ENCODE data around the gene MCC. TPM values are rescaled to one million over a fixed set of nuclear protein-coding genes. Genes with fewer than 3 reads are reported as not detected.

Gene MCC
- total RNA-seq, 1 donor from 2014 or later = 26.9 TPM

- Histone ChIP-seq H3K4me2 (ENCODE audit: low read length) (no peak overlapping the region), H3K4me3 (ENCODE audit: insufficient read depth, low read depth, low read length) (no peak overlapping the region), H3K4me1 (ENCODE audit: insufficient read depth, low read length) (peaks cover 11% of the 10 kb centered on the region), H3K79me2 (ENCODE audit: insufficient read depth, low read length) (no peaks in the 10 kb centered on the region), H3K9ac (ENCODE audit: low read length) (no peak overlapping the region), H3K9me3 (ENCODE audit: insufficient read depth, low read depth, low read length) (no peaks in the 10 kb centered on the region), H3K36me3 (ENCODE audit: insufficient read depth, low read length) (no peaks in the 10 kb centered on the region), H3K27me3 (ENCODE audit: insufficient read depth, low read length) (no peaks in the 10 kb centered on the region), H4K20me1 (ENCODE audit: insufficient read depth, low read length) (no peaks in the 10 kb centered on the region), H3K27ac (ENCODE audit: low read depth, low read length) (no peak overlapping the region), H2AFZ (ENCODE audit: low read depth, low read length) (no peak overlapping the region)
- no peaks in the 10 kb centered on the region for H3K9me3 Mint-ChIP-seq (ENCODE audit: unreplicated experiment)
- H3K4me3 Mint-ChIP-seq (ENCODE audit: unreplicated experiment) = no peak overlapping the region
- peaks cover 24% of the 10 kb centered on the region for H3K4me1 Mint-ChIP-seq (ENCODE audit: low read depth, unreplicated experiment)
- no peak for FAIRE-seq
- peaks cover 4% of the 10 kb centered on the region for H3K36me3 Mint-ChIP-seq (ENCODE audit: low read depth, unreplicated experiment)
- TF ChIP-seq, protein P1, sequence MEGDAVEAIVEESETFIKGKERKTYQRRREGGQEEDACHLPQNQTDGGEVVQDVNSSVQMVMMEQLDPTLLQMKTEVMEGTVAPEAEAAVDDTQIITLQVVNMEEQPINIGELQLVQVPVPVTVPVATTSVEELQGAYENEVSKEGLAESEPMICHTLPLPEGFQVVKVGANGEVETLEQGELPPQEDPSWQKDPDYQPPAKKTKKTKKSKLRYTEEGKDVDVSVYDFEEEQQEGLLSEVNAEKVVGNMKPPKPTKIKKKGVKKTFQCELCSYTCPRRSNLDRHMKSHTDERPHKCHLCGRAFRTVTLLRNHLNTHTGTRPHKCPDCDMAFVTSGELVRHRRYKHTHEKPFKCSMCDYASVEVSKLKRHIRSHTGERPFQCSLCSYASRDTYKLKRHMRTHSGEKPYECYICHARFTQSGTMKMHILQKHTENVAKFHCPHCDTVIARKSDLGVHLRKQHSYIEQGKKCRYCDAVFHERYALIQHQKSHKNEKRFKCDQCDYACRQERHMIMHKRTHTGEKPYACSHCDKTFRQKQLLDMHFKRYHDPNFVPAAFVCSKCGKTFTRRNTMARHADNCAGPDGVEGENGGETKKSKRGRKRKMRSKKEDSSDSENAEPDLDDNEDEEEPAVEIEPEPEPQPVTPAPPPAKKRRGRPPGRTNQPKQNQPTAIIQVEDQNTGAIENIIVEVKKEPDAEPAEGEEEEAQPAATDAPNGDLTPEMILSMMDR (IDR thresholded peaks at IDR 0.05; ENCODE audit: insufficient read depth, low read depth, low read length) = no peak
- no peak for TF ChIP-seq EZH2 (IDR thresholded peaks at IDR 0.05; ENCODE audit: insufficient read depth, low read length)
- H3K27me3 Mint-ChIP-seq (ENCODE audit: low read depth, unreplicated experiment) = no peaks in the 10 kb centered on the region
- DNase-seq (ENCODE audit: low read depth) = no peak
- no peak overlapping the region for H3K27ac Mint-ChIP-seq (ENCODE audit: unreplicated experiment)
Observed at GRCh38 chr5:113329981-113330380, 158.3 kb downstream of the MCC start.

GRCh38 chr5:113325054-113325453 lies 163.2 kb downstream of the MCC start:
- H3K36me3 Mint-ChIP-seq (ENCODE audit: low read depth, unreplicated experiment) = peaks cover 4% of the 10 kb centered on the region
- Histone ChIP-seq H3K4me1 (ENCODE audit: insufficient read depth, low read length) (no peaks in the 10 kb centered on the region), H3K36me3 (ENCODE audit: insufficient read depth, low read length) (no peaks in the 10 kb centered on the region), H3K79me2 (ENCODE audit: insufficient read depth, low read length) (no peaks in the 10 kb centered on the region), H3K4me2 (ENCODE audit: low read length) (no peak overlapping the region), H3K27me3 (ENCODE audit: insufficient read depth, low read length) (no peaks in the 10 kb centered on the region), H3K9ac (ENCODE audit: low read length) (no peak overlapping the region), H2AFZ (ENCODE audit: low read depth, low read length) (no peak overlapping the region), H3K27ac (ENCODE audit: low read depth, low read length) (no peak overlapping the region), H3K9me3 (ENCODE audit: insufficient read depth, low read depth, low read length) (no peaks in the 10 kb centered on the region), H4K20me1 (ENCODE audit: insufficient read depth, low read length) (no peaks in the 10 kb centered on the region), H3K4me3 (ENCODE audit: insufficient read depth, low read depth, low read length) (no peak overlapping the region)
- peaks cover 12% of the 10 kb centered on the region for H3K4me1 Mint-ChIP-seq (ENCODE audit: low read depth, unreplicated experiment)
- DNase-seq (ENCODE audit: low read depth) (peak; percentile 85), FAIRE-seq (no peak)
- TF ChIP-seq, protein P1 (IDR thresholded peaks at IDR 0.05; ENCODE audit: insufficient read depth, low read depth, low read length) = no peak
- no peak for TF ChIP-seq EZH2 (IDR thresholded peaks at IDR 0.05; ENCODE audit: insufficient read depth, low read length)
- no peaks in the 10 kb centered on the region for H3K27me3 Mint-ChIP-seq (ENCODE audit: low read depth, unreplicated experiment)
- H3K4me3 Mint-ChIP-seq (ENCODE audit: unreplicated experiment) = no peak overlapping the region
- no peak overlapping the region for H3K27ac Mint-ChIP-seq (ENCODE audit: unreplicated experiment)
- no peaks in the 10 kb centered on the region for H3K9me3 Mint-ChIP-seq (ENCODE audit: unreplicated experiment)

DNA sequence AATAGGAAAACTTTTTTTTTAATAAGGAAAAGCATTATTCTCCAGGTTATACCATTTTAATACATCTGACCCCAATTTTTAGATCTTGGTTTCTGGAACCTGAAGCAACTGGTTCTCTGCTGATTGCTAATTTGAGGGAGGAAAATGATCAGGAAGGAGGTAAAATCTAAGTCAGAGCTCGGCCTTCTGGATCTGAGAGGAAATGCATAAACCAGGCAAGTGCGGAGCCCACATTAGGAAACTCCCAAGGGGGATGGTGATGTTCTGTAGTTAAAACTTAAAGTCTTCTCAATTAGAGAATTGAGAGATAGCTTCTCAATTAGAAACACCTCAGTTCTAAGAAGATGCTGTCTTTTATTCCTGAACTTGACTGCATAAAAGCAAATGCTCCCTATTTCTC lies 167.0 kb downstream of the MCC start:
- Mint-ChIP-seq H3K9me3 (ENCODE audit: unreplicated experiment) (no peaks in the 10 kb centered on the region), H3K4me1 (ENCODE audit: low read depth, unreplicated experiment) (peaks cover 11% of the 10 kb centered on the region), H3K36me3 (ENCODE audit: low read depth, unreplicated experiment) (no peaks in the 10 kb centered on the region), H3K27ac (ENCODE audit: unreplicated experiment) (no peak overlapping the region), H3K4me3 (ENCODE audit: unreplicated experiment) (no peak overlapping the region), H3K27me3 (ENCODE audit: low read depth, unreplicated experiment) (no peaks in the 10 kb centered on the region)
- Histone ChIP-seq H3K4me3 (ENCODE audit: insufficient read depth, low read depth, low read length) (no peak overlapping the region), H3K9me3 (ENCODE audit: insufficient read depth, low read depth, low read length) (no peaks in the 10 kb centered on the region), H3K4me1 (ENCODE audit: insufficient read depth, low read length) (no peaks in the 10 kb centered on the region), H3K27me3 (ENCODE audit: insufficient read depth, low read length) (no peaks in the 10 kb centered on the region), H3K4me2 (ENCODE audit: low read length) (no peak overlapping the region), H3K9ac (ENCODE audit: low read length) (no peak overlapping the region), H3K27ac (ENCODE audit: low read depth, low read length) (no peak overlapping the region), H2AFZ (ENCODE audit: low read depth, low read length) (no peak overlapping the region), H3K79me2 (ENCODE audit: insufficient read depth, low read length) (no peaks in the 10 kb centered on the region), H4K20me1 (ENCODE audit: insufficient read depth, low read length) (no peaks in the 10 kb centered on the region), H3K36me3 (ENCODE audit: insufficient read depth, low read length) (no peaks in the 10 kb centered on the region)
- DNase-seq (ENCODE audit: low read depth) = no peak
- no peak for FAIRE-seq
- no peak for TF ChIP-seq EZH2 (IDR thresholded peaks at IDR 0.05; ENCODE audit: insufficient read depth, low read length)
- TF ChIP-seq, protein P1 (IDR thresholded peaks at IDR 0.05; ENCODE audit: insufficient read depth, low read depth, low read length) = no peak
